ENCODE measurements around the gene CHRND.

CHRND gene

GRCh38 chr2:232496501-232497270 lies 29.3 kb upstream of the CHRND start:
- peaks cover 4 to 6% of the 10 kb centered on the region in 2 donors for H3K27me3 ChIP-seq (ENCODE audit: control insufficient read depth in 1 of 2, insufficient read depth in 2 of 2, low read length in 2 of 2)

GRCh38 chr2:232497348-232497747 lies 28.6 kb upstream of the CHRND start:
- no peak overlapping the region for H3K4me3 ChIP-seq (ENCODE audit: low read depth in 1 of 2, low read length in 2 of 2)
- peaks cover 4 to 8% of the 10 kb centered on the region in 2 donors for H3K27me3 ChIP-seq (ENCODE audit: control insufficient read depth in 1 of 2, insufficient read depth in 2 of 2, low read length in 2 of 2)
- no peak overlapping the region for H3K27ac ChIP-seq (ENCODE audit: low read depth, low read length)
- H3K9ac ChIP-seq (ENCODE audit: low read depth in 1 of 2, low read length in 2 of 2): no peak overlapping the region
- H3K9me3 ChIP-seq (ENCODE audit: control insufficient read depth in 1 of 2, low read length in 2 of 2): no peaks in the 10 kb centered on the region
- no peaks in the 10 kb centered on the region for H3K4me1 ChIP-seq (ENCODE audit: control insufficient read depth in 1 of 2, insufficient read depth in 2 of 2, low read length in 2 of 2)
- H3K36me3 ChIP-seq (ENCODE audit: control insufficient read depth in 1 of 2, insufficient read depth in 2 of 2, low read length in 2 of 2): no peaks in the 10 kb centered on the region

More at GRCh38 chr2:232496501-232497270, 29.3 kb upstream of the CHRND start:
- H3K9me3 ChIP-seq (ENCODE audit: control insufficient read depth in 1 of 2, low read length in 2 of 2): no peaks in the 10 kb centered on the region
- H3K9ac ChIP-seq (ENCODE audit: low read depth in 1 of 2, low read length in 2 of 2): no peak overlapping the region
- no peaks in the 10 kb centered on the region for H3K4me1 ChIP-seq (ENCODE audit: control insufficient read depth in 1 of 2, insufficient read depth in 2 of 2, low read length in 2 of 2)
- H3K4me3 ChIP-seq (ENCODE audit: low read depth in 1 of 2, low read length in 2 of 2): no peak overlapping the region
- H3K36me3 ChIP-seq (ENCODE audit: control insufficient read depth in 1 of 2, insufficient read depth in 2 of 2, low read length in 2 of 2): no peaks in the 10 kb centered on the region
- no peak overlapping the region for H3K27ac ChIP-seq (ENCODE audit: low read depth, low read length)

DNA sequence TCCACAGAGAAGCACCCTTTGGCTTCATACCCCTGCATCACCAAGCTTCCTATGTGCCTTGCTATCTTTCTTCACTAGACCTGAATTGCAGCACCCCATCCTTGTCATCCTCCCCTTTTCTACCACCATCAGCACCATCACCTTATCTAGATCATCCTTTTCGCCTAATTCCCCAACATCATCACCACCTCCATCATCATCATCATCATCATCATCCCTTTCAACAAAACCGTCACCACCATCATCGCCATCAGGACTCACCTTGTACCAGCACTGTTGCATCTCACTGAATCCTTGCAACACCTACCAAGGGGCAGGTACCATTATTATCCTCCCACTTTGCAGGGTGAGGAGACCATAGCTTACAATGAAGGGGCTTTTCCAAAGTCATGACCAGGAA lies 27.5 kb upstream of the CHRND start:
- Histone ChIP-seq H3K27me3 (ENCODE audit: control insufficient read depth in 1 of 2, insufficient read depth in 2 of 2, low read length in 2 of 2) (peaks cover 10 to 16% of the 10 kb centered on the region in 2 donors), H3K9me3 (ENCODE audit: control insufficient read depth in 1 of 2, low read length in 2 of 2) (no peaks in the 10 kb centered on the region), H3K4me1 (ENCODE audit: control insufficient read depth in 1 of 2, insufficient read depth in 2 of 2, low read length in 2 of 2) (no peaks in the 10 kb centered on the region), H3K36me3 (ENCODE audit: control insufficient read depth in 1 of 2, insufficient read depth in 2 of 2, low read length in 2 of 2) (no peaks in the 10 kb centered on the region), H3K4me3 (ENCODE audit: low read depth in 1 of 2, low read length in 2 of 2) (no peak overlapping the region), H3K27ac (ENCODE audit: low read depth, low read length) (no peak overlapping the region), H3K9ac (ENCODE audit: low read depth in 1 of 2, low read length in 2 of 2) (no peak overlapping the region)

DNA sequence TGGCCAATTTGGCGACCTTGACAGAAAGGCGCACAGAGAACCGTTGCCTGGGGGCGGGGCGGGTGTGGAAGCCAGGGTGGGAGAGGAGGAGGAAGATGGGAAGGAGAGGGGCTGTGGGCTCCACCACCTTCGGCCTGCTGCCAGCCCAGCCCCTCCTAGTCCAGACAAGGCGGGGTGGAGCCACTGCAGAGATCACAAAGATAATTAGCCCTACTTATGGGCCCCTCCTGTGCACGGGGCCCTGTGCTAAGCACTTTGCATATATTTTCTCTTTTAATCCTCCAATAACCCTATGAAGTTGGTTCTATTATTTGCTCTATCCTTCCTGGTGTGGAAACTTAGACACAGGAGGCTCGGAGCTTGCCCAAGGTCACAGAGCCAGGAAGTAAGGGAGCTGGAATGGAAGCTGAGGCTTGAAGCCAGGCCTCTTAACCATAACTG lies 24.6 kb upstream of the CHRND start:
- Histone ChIP-seq H3K27ac (ENCODE audit: low read depth, low read length) (no peak overlapping the region), H3K27me3 (ENCODE audit: control insufficient read depth in 1 of 2, insufficient read depth in 2 of 2, low read length in 2 of 2) (peaks cover 25 to 33% of the 10 kb centered on the region in 2 donors), H3K36me3 (ENCODE audit: control insufficient read depth in 1 of 2, insufficient read depth in 2 of 2, low read length in 2 of 2) (no peaks in the 10 kb centered on the region), H3K4me1 (ENCODE audit: control insufficient read depth in 1 of 2, insufficient read depth in 2 of 2, low read length in 2 of 2) (no peaks in the 10 kb centered on the region), H3K4me3 (ENCODE audit: low read depth in 1 of 2, low read length in 2 of 2) (no peak overlapping the region), H3K9ac (ENCODE audit: low read depth in 1 of 2, low read length in 2 of 2) (no peak overlapping the region), H3K9me3 (ENCODE audit: control insufficient read depth in 1 of 2, low read length in 2 of 2) (no peaks in the 10 kb centered on the region)

DNA sequence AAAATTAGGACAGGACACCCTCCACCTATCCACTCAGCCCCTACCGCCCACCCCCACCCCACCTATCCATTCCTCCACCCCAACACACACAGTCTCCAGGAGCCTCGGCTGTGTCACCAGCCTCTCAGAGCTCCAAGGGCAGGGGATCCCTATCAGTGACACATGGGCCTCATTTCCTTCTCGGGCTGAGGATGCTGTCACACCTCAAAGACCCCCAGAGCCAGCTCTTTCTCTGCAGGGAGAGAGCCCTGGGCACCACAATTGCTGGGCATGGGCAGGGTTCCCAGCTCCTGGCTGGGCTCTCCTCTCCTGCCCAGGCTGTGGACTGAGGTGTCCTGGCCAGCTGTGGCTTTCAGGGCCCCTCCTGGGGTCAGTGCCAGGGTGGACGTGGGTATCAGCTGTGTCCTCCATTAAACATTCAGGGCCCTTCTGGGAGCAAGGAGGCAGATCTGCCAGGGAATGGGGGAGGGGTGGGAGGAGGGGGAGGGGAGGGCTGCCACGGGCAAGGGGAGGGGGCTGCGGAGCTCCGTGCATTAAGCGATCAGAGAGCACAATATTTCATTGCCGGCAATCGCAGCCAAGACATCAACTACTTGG lies 24.1 kb upstream of the CHRND start:
- Histone ChIP-seq H3K36me3 (ENCODE audit: control insufficient read depth in 1 of 2, insufficient read depth in 2 of 2, low read length in 2 of 2) (no peaks in the 10 kb centered on the region), H3K4me1 (ENCODE audit: control insufficient read depth in 1 of 2, insufficient read depth in 2 of 2, low read length in 2 of 2) (no peaks in the 10 kb centered on the region), H3K9ac (ENCODE audit: low read depth in 1 of 2, low read length in 2 of 2) (no peak overlapping the region), H3K27ac (ENCODE audit: low read depth, low read length) (no peak overlapping the region), H3K27me3 (ENCODE audit: control insufficient read depth in 1 of 2, insufficient read depth in 2 of 2, low read length in 2 of 2) (peaks cover 25 to 33% of the 10 kb centered on the region in 2 donors), H3K4me3 (ENCODE audit: low read depth in 1 of 2, low read length in 2 of 2) (no peak overlapping the region), H3K9me3 (ENCODE audit: control insufficient read depth in 1 of 2, low read length in 2 of 2) (no peaks in the 10 kb centered on the region)

DNA sequence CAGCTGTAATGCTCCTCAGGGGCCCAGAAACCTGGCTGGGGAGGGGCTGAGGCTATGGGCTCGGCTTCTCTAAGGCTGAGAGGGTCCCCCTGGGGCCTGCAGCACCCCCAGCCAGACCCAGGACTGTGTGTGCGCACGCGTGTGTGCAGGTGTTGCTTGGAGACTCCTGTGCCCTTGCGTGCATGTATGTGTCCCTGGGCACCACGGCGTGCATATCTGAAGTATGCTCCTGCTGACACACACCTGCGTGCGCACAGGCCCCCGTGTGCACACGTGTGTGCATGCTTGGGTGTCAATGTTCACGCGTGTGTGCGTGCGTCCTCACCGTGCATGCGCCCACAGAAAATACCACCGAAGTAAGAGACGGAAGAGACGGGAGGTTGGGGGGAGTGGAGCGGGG lies 23.4 kb upstream of the CHRND start:
- Histone ChIP-seq H3K27ac (ENCODE audit: low read depth, low read length) (no peak overlapping the region), H3K9ac (ENCODE audit: low read depth in 1 of 2, low read length in 2 of 2) (no peak overlapping the region), H3K36me3 (ENCODE audit: control insufficient read depth in 1 of 2, insufficient read depth in 2 of 2, low read length in 2 of 2) (no peaks in the 10 kb centered on the region), H3K27me3 (ENCODE audit: control insufficient read depth in 1 of 2, insufficient read depth in 2 of 2, low read length in 2 of 2) (peaks cover 25 to 33% of the 10 kb centered on the region in 2 donors), H3K4me3 (ENCODE audit: low read depth in 1 of 2, low read length in 2 of 2) (no peak overlapping the region), H3K4me1 (ENCODE audit: control insufficient read depth in 1 of 2, insufficient read depth in 2 of 2, low read length in 2 of 2) (no peaks in the 10 kb centered on the region), H3K9me3 (ENCODE audit: control insufficient read depth in 1 of 2, low read length in 2 of 2) (no peaks in the 10 kb centered on the region)

GRCh38 chr2:232502911-232503808 lies 22.8 kb upstream of the CHRND start:
- Histone ChIP-seq H3K9me3 (ENCODE audit: control insufficient read depth in 1 of 2, low read length in 2 of 2) (no peaks in the 10 kb centered on the region), H3K4me3 (ENCODE audit: low read depth in 1 of 2, low read length in 2 of 2) (peak overlapping the region; percentile 16 to 22), H3K27ac (ENCODE audit: low read depth, low read length) (no peak overlapping the region), H3K4me1 (ENCODE audit: control insufficient read depth in 1 of 2, insufficient read depth in 2 of 2, low read length in 2 of 2) (no peaks in the 10 kb centered on the region), H3K27me3 (ENCODE audit: control insufficient read depth in 1 of 2, insufficient read depth in 2 of 2, low read length in 2 of 2) (peaks cover 25 to 33% of the 10 kb centered on the region in 2 donors), H3K36me3 (ENCODE audit: control insufficient read depth in 1 of 2, insufficient read depth in 2 of 2, low read length in 2 of 2) (no peaks in the 10 kb centered on the region), H3K9ac (ENCODE audit: low read depth in 1 of 2, low read length in 2 of 2) (no peak overlapping the region)

DNA sequence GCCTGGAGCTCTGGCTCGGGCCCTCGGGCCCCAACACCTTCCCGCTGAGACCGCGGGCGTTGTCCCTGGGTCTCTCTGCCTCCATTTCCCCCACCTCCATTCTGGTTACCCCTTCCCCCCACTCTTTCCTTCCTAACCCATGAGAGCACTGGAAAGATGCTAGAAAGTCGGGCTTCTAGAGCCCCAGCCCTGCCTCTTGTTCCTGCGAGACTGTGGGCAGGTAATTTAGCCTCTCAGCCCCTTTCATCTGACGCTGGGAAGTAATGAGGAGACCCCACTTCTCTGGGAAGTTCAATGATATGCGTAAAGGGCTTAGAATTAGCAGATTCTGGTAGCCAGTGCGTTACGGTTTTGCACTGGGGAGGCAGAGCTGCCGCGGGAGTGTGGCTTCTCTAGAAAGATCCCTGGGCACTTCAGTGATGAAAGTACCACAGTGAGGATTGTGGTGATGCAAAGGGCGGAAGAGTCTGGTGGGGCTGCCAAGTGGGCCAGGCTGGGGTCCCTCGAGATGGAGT lies 22.1 kb upstream of the CHRND start:
- no peaks in the 10 kb centered on the region for H3K4me1 ChIP-seq (ENCODE audit: control insufficient read depth in 1 of 2, insufficient read depth in 2 of 2, low read length in 2 of 2)
- no peaks in the 10 kb centered on the region for H3K36me3 ChIP-seq (ENCODE audit: control insufficient read depth in 1 of 2, insufficient read depth in 2 of 2, low read length in 2 of 2)
- H3K9ac ChIP-seq (ENCODE audit: low read depth in 1 of 2, low read length in 2 of 2): no peak overlapping the region
- no peak overlapping the region for H3K4me3 ChIP-seq (ENCODE audit: low read depth in 1 of 2, low read length in 2 of 2)
- no peaks in the 10 kb centered on the region for H3K9me3 ChIP-seq (ENCODE audit: control insufficient read depth in 1 of 2, low read length in 2 of 2)
- peaks cover 21 to 28% of the 10 kb centered on the region in 2 donors for H3K27me3 ChIP-seq (ENCODE audit: control insufficient read depth in 1 of 2, insufficient read depth in 2 of 2, low read length in 2 of 2)
- H3K27ac ChIP-seq (ENCODE audit: low read depth, low read length): no peak overlapping the region

DNA sequence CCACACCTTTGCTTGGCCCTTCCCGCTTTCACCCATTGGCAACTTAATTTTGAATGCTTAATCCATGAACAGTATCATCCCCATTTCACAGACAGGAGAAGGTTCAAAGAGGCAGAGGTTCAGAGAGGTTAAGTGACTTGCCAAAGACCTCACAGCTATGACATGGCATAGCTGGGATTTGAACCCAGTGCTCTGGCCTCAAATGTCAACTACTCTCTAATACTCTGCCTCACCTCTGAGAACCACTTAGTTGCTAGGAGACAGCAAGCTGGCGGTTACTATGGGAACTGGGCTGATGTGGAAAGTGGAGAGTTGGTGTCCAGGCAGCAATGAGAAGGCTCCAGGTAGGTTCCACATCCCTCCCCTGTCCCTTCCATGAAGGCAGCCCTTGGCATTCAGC lies 21.5 kb upstream of the CHRND start:
- Histone ChIP-seq H3K27me3 (ENCODE audit: control insufficient read depth in 1 of 2, insufficient read depth in 2 of 2, low read length in 2 of 2) (peaks cover 21 to 27% of the 10 kb centered on the region in 2 donors), H3K27ac (ENCODE audit: low read depth, low read length) (no peak overlapping the region), H3K9me3 (ENCODE audit: control insufficient read depth in 1 of 2, low read length in 2 of 2) (no peaks in the 10 kb centered on the region), H3K4me3 (ENCODE audit: low read depth in 1 of 2, low read length in 2 of 2) (no peak overlapping the region), H3K9ac (ENCODE audit: low read depth in 1 of 2, low read length in 2 of 2) (no peak overlapping the region), H3K4me1 (ENCODE audit: control insufficient read depth in 1 of 2, insufficient read depth in 2 of 2, low read length in 2 of 2) (no peaks in the 10 kb centered on the region), H3K36me3 (ENCODE audit: control insufficient read depth in 1 of 2, insufficient read depth in 2 of 2, low read length in 2 of 2) (no peaks in the 10 kb centered on the region)

Measured in duodenal mucosa (tissue), 2 donors.